SK-N-SH treated with all-trans-retinoic acid at 6 μM for 48 hours (cell line): ENCODE data around the gene PRM1.

Experiments
- ARNTL ChIP-seq: fragments of 450-650 bp; formaldehyde crosslinking; IDR thresholded peaks from 2 replicates; pipeline ENCODE4 v1.5.0; 2020; ENCODE audit warnings: low read depth, mild to moderate bottlenecking, moderate library complexity, borderline replicate concordance
- BACH2 ChIP-seq: fragments of 250-450 bp; sonication (Bioruptor Pico); IDR thresholded peaks from 2 replicates; pipeline ENCODE4 v1.9.0; 2021; ENCODE audit warnings: mild to moderate bottlenecking, borderline replicate concordance
- PATZ1 ChIP-seq: fragments of 250-450 bp; sonication (Bioruptor Pico); IDR thresholded peaks from 2 replicates; pipeline ENCODE4 v1.8.0; 2020; ENCODE audit warnings: mild to moderate bottlenecking, moderate library complexity, borderline replicate concordance
- POU6F1 ChIP-seq: fragments of 250-450 bp; sonication (Bioruptor Pico); IDR thresholded peaks from 2 replicates; pipeline ENCODE4 v1.8.0; 2021; ENCODE audit warnings: low read depth, mild to moderate bottlenecking, moderate library complexity, borderline replicate concordance
- ZC3H10 ChIP-seq: fragments of 250-450 bp; sonication (Bioruptor Pico); IDR thresholded peaks from 2 replicates; pipeline ENCODE4 v1.5.1; 2021; ENCODE audit warnings: mild to moderate bottlenecking, moderate library complexity
- ZNF70 ChIP-seq: fragments of 450-650 bp; formaldehyde crosslinking; IDR thresholded peaks from 2 replicates; pipeline ENCODE4 v1.5.0; 2020; ENCODE audit warnings: mild to moderate bottlenecking, moderate library complexity
- ZNF8 ChIP-seq: fragments of 450-650 bp; formaldehyde crosslinking; IDR thresholded peaks from 2 replicates; pipeline ENCODE4 v1.5.0; 2020; ENCODE audit warnings: mild to moderate bottlenecking, moderate library complexity
- TF ChIP-seq, protein P1 (sequence below): fragments of 250-450 bp; sonication (Bioruptor Pico); IDR thresholded peaks from 2 replicates; pipeline ENCODE4 v1.5.1; 2020; ENCODE audit warnings: low read depth, mild to moderate bottlenecking, moderate library complexity

DNA sequence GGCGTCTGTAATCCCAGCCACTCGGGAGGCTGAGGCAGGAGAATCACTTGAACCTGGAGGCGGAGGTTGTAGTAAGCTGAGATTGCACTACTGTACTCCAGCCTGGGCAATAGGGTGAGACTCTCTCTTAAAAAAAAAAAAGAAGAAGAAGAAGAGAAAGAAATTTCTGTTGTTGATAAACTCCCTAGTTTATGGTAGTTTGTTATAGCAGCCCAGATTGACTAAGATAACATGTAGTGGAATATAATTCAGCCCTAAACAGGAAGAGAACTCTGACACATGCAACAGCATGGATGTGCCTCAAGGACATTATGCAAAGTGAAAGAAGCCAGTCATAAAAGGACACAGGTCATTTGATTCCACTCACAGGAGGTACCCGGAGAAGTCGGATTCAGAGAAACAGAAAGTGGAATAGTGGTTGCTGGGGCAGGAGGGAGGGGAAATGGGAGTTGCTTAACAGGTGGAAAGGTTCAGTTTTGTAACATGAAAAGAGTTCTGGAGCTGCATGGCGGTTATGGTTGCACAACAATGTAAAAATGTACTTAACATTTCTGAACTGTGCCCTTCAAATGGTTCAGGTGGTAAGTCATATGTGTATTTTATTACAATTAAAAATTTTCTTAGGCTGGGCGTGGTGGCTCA, 26.0 kb upstream of the PRM1 start:
- TF ChIP-seq ZNF8 (CRISPR knock-in tag) (no peak), PATZ1 (no peak), ZNF70 (CRISPR knock-in tag) (no peak), ARNTL (CRISPR knock-in tag) (no peak), BACH2 (CRISPR knock-in tag) (no peak), POU6F1 (CRISPR knock-in tag) (no peak), ZC3H10 (CRISPR knock-in tag) (no peak)
- TF ChIP-seq, protein P1, sequence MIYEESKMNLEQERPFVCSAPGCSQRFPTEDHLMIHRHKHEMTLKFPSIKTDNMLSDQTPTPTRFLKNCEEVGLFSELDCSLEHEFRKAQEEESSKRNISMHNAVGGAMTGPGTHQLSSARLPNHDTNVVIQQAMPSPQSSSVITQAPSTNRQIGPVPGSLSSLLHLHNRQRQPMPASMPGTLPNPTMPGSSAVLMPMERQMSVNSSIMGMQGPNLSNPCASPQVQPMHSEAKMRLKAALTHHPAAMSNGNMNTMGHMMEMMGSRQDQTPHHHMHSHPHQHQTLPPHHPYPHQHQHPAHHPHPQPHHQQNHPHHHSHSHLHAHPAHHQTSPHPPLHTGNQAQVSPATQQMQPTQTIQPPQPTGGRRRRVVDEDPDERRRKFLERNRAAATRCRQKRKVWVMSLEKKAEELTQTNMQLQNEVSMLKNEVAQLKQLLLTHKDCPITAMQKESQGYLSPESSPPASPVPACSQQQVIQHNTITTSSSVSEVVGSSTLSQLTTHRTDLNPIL (CRISPR knock-in tag) = no peak
